ENCODE results near the gene CMTM7.

DNA sequence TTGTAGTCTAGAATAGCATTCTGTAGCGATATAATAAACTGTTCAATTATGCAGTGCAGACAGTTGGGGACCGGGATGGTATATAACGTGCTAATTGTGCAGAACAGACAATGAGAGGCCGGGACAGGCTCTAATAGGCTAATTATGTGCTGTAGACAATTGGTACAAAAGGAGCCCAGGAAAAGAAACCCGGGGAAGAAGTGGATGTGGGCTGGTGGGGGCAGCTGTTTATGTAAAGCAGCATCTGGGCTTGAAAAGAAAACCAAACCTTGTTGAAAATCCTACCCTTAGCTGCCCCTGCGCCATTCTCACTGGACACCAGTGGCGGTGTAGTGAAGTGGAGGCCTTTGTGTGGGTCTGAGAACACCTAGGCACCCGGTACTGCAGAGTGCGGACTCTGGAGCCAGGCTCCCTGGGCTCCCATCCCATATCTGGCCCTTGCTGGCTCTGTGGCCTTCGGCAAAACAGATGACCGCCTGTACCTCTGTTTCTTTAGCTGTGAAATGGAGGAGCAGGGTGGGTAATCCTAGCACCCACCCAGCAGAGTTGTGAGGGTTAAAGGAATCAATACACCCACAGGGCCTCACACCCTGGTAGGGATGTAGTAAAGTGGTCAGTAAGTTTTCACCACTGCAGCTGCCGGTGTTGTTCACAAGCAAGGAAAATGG lies 59.5 kb downstream of the CMTM7 start:
- no peak for TF ChIP-seq NFIC (IDR thresholded peaks at IDR 0.05)
- TF ChIP-seq, protein P1, sequence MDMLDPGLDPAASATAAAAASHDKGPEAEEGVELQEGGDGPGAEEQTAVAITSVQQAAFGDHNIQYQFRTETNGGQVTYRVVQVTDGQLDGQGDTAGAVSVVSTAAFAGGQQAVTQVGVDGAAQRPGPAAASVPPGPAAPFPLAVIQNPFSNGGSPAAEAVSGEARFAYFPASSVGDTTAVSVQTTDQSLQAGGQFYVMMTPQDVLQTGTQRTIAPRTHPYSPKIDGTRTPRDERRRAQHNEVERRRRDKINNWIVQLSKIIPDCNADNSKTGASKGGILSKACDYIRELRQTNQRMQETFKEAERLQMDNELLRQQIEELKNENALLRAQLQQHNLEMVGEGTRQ (CRISPR knock-in tag; IDR thresholded peaks at IDR 0.05) = no peak
- TF ChIP-seq, protein P2, sequence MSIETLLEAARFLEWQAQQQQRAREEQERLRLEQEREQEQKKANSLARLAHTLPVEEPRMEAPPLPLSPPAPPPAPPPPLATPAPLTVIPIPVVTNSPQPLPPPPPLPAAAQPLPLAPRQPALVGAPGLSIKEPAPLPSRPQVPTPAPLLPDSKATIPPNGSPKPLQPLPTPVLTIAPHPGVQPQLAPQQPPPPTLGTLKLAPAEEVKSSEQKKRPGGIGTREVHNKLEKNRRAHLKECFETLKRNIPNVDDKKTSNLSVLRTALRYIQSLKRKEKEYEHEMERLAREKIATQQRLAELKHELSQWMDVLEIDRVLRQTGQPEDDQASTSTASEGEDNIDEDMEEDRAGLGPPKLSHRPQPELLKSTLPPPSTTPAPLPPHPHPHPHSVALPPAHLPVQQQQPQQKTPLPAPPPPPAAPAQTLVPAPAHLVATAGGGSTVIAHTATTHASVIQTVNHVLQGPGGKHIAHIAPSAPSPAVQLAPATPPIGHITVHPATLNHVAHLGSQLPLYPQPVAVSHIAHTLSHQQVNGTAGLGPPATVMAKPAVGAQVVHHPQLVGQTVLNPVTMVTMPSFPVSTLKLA (conservative IDR thresholded peaks at IDR 0.05) = no peak
- no peak for TF ChIP-seq SIN3A (IDR thresholded peaks at IDR 0.05; ENCODE audit: borderline replicate concordance in 2 of 2, control insufficient read depth in 1 of 2, low read depth in 2 of 2, low read length in 2 of 2)
- no peak for TF ChIP-seq JUN (IDR thresholded peaks at IDR 0.05; ENCODE audit: borderline replicate concordance, low read depth, low read length)
- no peak for TF ChIP-seq JUN (CRISPR knock-in tag; IDR thresholded peaks at IDR 0.05; ENCODE audit: borderline replicate concordance)
- TF ChIP-seq, protein P3, sequence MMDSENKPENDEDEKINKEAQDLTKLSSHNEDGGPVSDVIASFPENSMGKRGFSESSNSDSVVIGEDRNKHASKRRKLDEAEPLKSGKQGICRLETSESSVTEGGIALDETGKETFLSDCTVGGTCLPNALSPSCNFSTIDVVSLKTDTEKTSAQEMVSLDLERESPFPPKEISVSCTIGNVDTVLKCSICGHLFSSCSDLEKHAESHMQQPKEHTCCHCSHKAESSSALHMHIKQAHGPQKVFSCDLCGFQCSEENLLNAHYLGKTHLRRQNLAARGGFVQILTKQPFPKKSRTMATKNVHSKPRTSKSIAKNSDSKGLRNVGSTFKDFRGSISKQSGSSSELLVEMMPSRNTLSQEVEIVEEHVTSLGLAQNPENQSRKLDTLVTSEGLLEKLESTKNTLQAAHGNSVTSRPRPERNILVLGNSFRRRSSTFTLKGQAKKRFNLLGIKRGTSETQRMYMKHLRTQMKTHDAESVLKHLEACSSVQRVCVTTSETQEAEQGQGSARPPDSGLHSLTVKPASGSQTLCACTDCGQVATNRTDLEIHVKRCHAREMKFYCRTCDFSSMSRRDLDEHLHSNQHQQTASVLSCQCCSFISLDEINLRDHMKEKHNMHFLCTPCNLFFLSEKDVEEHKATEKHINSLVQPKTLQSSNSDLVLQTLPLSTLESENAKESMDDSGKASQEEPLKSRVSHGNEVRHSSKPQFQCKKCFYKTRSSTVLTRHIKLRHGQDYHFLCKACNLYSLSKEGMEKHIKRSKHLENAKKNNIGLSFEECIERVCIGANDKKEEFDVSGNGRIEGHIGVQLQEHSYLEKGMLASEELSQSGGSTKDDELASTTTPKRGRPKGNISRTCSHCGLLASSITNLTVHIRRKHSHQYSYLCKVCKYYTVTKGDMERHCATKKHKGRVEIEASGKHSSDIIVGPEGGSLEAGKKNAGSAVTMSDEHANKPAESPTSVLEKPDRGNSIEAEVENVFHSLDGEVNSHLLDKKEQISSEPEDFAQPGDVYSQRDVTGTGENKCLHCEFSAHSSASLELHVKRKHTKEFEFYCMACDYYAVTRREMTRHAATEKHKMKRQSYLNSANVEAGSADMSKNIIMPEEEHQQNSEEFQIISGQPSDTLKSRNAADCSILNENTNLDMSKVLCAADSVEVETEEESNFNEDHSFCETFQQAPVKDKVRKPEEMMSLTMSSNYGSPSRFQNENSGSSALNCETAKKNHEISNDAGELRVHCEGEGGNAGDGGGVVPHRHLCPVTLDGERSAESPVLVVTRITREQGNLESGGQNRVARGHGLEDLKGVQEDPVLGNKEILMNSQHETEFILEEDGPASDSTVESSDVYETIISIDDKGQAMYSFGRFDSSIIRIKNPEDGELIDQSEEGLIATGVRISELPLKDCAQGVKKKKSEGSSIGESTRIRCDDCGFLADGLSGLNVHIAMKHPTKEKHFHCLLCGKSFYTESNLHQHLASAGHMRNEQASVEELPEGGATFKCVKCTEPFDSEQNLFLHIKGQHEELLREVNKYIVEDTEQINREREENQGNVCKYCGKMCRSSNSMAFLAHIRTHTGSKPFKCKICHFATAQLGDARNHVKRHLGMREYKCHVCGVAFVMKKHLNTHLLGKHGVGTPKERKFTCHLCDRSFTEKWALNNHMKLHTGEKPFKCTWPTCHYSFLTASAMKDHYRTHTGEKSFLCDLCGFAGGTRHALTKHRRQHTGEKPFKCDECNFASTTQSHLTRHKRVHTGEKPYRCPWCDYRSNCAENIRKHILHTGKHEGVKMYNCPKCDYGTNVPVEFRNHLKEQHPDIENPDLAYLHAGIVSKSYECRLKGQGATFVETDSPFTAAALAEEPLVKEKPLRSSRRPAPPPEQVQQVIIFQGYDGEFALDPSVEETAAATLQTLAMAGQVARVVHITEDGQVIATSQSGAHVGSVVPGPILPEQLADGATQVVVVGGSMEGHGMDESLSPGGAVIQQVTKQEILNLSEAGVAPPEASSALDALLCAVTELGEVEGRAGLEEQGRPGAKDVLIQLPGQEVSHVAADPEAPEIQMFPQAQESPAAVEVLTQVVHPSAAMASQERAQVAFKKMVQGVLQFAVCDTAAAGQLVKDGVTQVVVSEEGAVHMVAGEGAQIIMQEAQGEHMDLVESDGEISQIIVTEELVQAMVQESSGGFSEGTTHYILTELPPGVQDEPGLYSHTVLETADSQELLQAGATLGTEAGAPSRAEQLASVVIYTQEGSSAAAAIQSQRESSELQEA (IDR thresholded peaks at IDR 0.05; ENCODE audit: low read depth) = no peak
- TF ChIP-seq POLR2AphosphoS5 (IDR thresholded peaks at IDR 0.05; ENCODE audit: control insufficient read depth, insufficient read depth, low read depth, low read length) = no peak
- TF ChIP-seq, protein P4, sequence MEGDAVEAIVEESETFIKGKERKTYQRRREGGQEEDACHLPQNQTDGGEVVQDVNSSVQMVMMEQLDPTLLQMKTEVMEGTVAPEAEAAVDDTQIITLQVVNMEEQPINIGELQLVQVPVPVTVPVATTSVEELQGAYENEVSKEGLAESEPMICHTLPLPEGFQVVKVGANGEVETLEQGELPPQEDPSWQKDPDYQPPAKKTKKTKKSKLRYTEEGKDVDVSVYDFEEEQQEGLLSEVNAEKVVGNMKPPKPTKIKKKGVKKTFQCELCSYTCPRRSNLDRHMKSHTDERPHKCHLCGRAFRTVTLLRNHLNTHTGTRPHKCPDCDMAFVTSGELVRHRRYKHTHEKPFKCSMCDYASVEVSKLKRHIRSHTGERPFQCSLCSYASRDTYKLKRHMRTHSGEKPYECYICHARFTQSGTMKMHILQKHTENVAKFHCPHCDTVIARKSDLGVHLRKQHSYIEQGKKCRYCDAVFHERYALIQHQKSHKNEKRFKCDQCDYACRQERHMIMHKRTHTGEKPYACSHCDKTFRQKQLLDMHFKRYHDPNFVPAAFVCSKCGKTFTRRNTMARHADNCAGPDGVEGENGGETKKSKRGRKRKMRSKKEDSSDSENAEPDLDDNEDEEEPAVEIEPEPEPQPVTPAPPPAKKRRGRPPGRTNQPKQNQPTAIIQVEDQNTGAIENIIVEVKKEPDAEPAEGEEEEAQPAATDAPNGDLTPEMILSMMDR (IDR thresholded peaks at IDR 0.05 in 2 of 3, conservative IDR thresholded peaks at IDR 0.05 in 1 of 3; ENCODE audit: insufficient read depth in 2 of 3, low read depth in 1 of 3, low read length in 3 of 3) = no peak
- no peak for TF ChIP-seq PHF21A (IDR thresholded peaks at IDR 0.05; ENCODE audit: borderline replicate concordance, low read depth)

Measured in K562 (cell line).